Panc1 (cell line): ENCODE results near the gene C8A. TPM values are rescaled to one million over a fixed set of nuclear protein-coding genes. Genes with fewer than 3 reads are reported as not detected.

Experiments used
- ATAC-seq: fragments of 200-7000 bp; cut with Tn5 transposase; 2 replicates; pipeline ENCODE4 v1.9.1; 2020; ENCODE audit warnings: mild to moderate bottlenecking, moderate library complexity
- BruUV-seq: library from RNA; stranded (reverse); fragments of 400-500 nt; replicated peaks from 2 replicates; lab custom pipeline; 2021; lab: Mats Ljungman, UMichigan
- CTCF ChIA-PET: fragments of 300-600 bp; sonication (Branson Sonifier 250); formaldehyde crosslinking; loops from one replicate; lab custom pipeline; 2022; ENCODE audit warnings: antibody characterized with exemption; lab: Charles Lee
- POLR2A ChIA-PET: fragments of 300-600 bp; sonication (Branson Sonifier 250); formaldehyde crosslinking; loops from one replicate; lab custom pipeline; 2022; ENCODE audit warnings: antibody characterized with exemption; lab: Charles Lee
- DNase-seq: peaks from one replicate; pipeline ENCODE4 v3.0.0-alpha.2; 2010; ENCODE audit warnings: low read depth, low spot score
- H3K27ac ChIP-seq: 2 replicates; pipeline ENCODE4 v1.5.1; 2011; ENCODE audit warnings: mild to moderate bottlenecking, low read length, inconsistent platforms
- H3K27me3 ChIP-seq: fragments of 200-500 bp; sonication (Bioruptor generic); 2 replicates; pipeline ENCODE4 v1.6.0; 2014; ENCODE audit warnings: low read length, inconsistent platforms; ENCODE audit not compliant: control insufficient read depth, insufficient read depth
- H3K36me3 ChIP-seq: fragments of 200-500 bp; sonication (Bioruptor generic); 2 replicates; pipeline ENCODE4 v1.5.1; 2014; ENCODE audit warnings: inconsistent platforms, mild to moderate bottlenecking, low read length, moderate library complexity; ENCODE audit not compliant: control insufficient read depth, insufficient read depth
- H3K4me1 ChIP-seq: 2 replicates; pipeline ENCODE4 v1.5.1; 2011; ENCODE audit warnings: inconsistent platforms, mild to moderate bottlenecking, low read length, moderate library complexity; ENCODE audit not compliant: control insufficient read depth, insufficient read depth
- H3K4me3 ChIP-seq, 2 experiments: 2 replicates each; pipeline ENCODE4 v1.5.1; 2011 to 2012; ENCODE audit warnings: low read depth in 2 of 2, low read length in 2 of 2, mild to moderate bottlenecking in 2 of 2, inconsistent platforms in 1 of 2, moderate library complexity in 1 of 2
- H3K9me3 ChIP-seq: fragments of 200-500 bp; sonication (Bioruptor generic); 2 replicates; pipeline ENCODE4 v1.5.1; 2014; ENCODE audit warnings: low read depth, mild to moderate bottlenecking, inconsistent platforms, low read length, moderate library complexity; ENCODE audit not compliant: control insufficient read depth, insufficient read depth
- CTCF ChIP-seq: fragments of 450-650 bp; IDR thresholded peaks from 2 replicates; pipeline ENCODE4 v1.5.1; 2017; ENCODE audit warnings: mild to moderate bottlenecking
- POLR2AphosphoS5 ChIP-seq: IDR thresholded peaks from 2 replicates; pipeline ENCODE4 v1.6.1; 2012; ENCODE audit warnings: mild to moderate bottlenecking, low read depth, low read length, moderate library complexity
- REST ChIP-seq, 2 experiments: IDR thresholded peaks; 2 replicates each; pipeline ENCODE4 v1.6.1; 2011 to 2012; ENCODE audit warnings: low read depth in 2 of 2, control low read depth in 1 of 2, low read length in 1 of 2, mild to moderate bottlenecking in 1 of 2, moderate library complexity in 1 of 2; ENCODE audit not compliant: insufficient read depth in 1 of 2
- SIN3A ChIP-seq: IDR thresholded peaks from 2 replicates; pipeline ENCODE4 v1.6.1; 2012; ENCODE audit warnings: low read depth, mild to moderate bottlenecking, low read length, moderate library complexity, borderline replicate concordance; ENCODE audit not compliant: insufficient read depth
- TCF7L2 ChIP-seq: IDR thresholded peaks from 2 replicates; pipeline ENCODE4 v1.6.1; 2011; ENCODE audit warnings: mild to moderate bottlenecking, low read depth, low read length, inconsistent platforms
- in situ Hi-C: cut with HindIII; loops from 2 replicates; pipeline ENCODE4 v1.10.0; 2016; ENCODE audit warnings: low sequenced_read_pairs, low pct_unique_long_range_greater_than_20kb
- intact Hi-C: fragments of 100-400 bp; cut with micrococcal nuclease; formaldehyde crosslinking; loops from one replicate; pipeline ENCODE4 v1.10.0; 2022; ENCODE audit not compliant: unreplicated experiment
- total RNA-seq: library from RNA; stranded (reverse); gene quantifications from one replicate; pipeline ENCODE4 v1.2.1, GENCODE V29; 2021; ENCODE audit not compliant: unreplicated experiment

C8A gene
- total RNA-seq, 1 experiment from 2014 or later: not detected

GRCh38 chr1:56836359-56836758, 18.2 kb upstream of the C8A start:
- H3K4me3 ChIP-seq: no peak overlapping the region
- TF ChIP-seq POLR2AphosphoS5: no peak
- TF ChIP-seq CTCF: no peak
- TF ChIP-seq SIN3A: no peak
- TF ChIP-seq REST (IDR thresholded peaks at IDR 0.05; ENCODE audit: insufficient read depth in 1 of 2, low read depth in 2 of 2, low read length in 1 of 2): no peak
- no peak for TF ChIP-seq TCF7L2
- no TSS peak for BruUV-seq
- no peaks in the 10 kb centered on the region for H3K36me3 ChIP-seq
- intact Hi-C loops (loop anchor here (10.0 kb wide), 3 partner anchors 128 to 228 kb away; partner anchors contain the start of gene C8B), in situ Hi-C loops (no loop called here)
- DNase-seq: no peak
- POLR2A ChIA-PET: no interaction called here
- H3K27me3 ChIP-seq: peaks cover 2% of the 10 kb centered on the region
- H3K27ac ChIP-seq: no peak overlapping the region
- H3K9me3 ChIP-seq: no peaks in the 10 kb centered on the region
- ATAC-seq: no peak
- H3K4me1 ChIP-seq: no peaks in the 10 kb centered on the region
- CTCF ChIA-PET: no interaction called here

GRCh38 chr1:56837244-56837939, 17.2 kb upstream of the C8A start:
- BruUV-seq: no TSS peak
- Histone ChIP-seq H3K4me1 (no peaks in the 10 kb centered on the region), H3K27me3 (peaks cover 2% of the 10 kb centered on the region), H3K27ac (no peak overlapping the region), H3K4me3 (no peak overlapping the region), H3K36me3 (no peaks in the 10 kb centered on the region), H3K9me3 (no peaks in the 10 kb centered on the region)
- intact Hi-C loops (loop anchor here (10.0 kb wide), 3 partner anchors 127 to 227 kb away; partner anchors contain the start of gene C8B), in situ Hi-C loops (no loop called here)
- TF ChIP-seq CTCF: no peak
- TF ChIP-seq REST (IDR thresholded peaks at IDR 0.05; ENCODE audit: insufficient read depth in 1 of 2, low read depth in 2 of 2, low read length in 1 of 2): no peak
- TF ChIP-seq TCF7L2: no peak
- TF ChIP-seq SIN3A: no peak
- TF ChIP-seq POLR2AphosphoS5: no peak
- POLR2A ChIA-PET: no interaction called here
- no peak for DNase-seq
- 0 out of 2 replicates have a peak, but pooled peaks have one; percentile 21 for ATAC-seq
- CTCF ChIA-PET: interaction anchor here (0.7 kb wide), 1 partner anchor 972 kb away, joined by 4 read pairs; no protein-coding TSS in a partner anchor
